ENCODE measurements around the gene MTHFSD. TPM values are rescaled to one million over a fixed set of nuclear protein-coding genes. Genes with fewer than 3 reads are reported as not detected.
"Not testable (repeated sequence)": the region's sequence is repeated elsewhere in the genome, so short reads cannot be mapped to it uniquely, and the experiment has no call there.

MTHFSD gene
- total and polyA plus RNA-seq, 2 donors, result 12.0 to 20.7 TPM

GRCh38 chr16:86590501-86591144, 35.6 kb upstream of the MTHFSD start:
- H3K4me3 ChIP-seq (ENCODE audit: low read depth, low read length), result no peak overlapping the region
- H3K4me1 ChIP-seq (ENCODE audit: insufficient read depth), result no peaks in the 10 kb centered on the region
- H3K36me3 ChIP-seq (ENCODE audit: insufficient read depth), result no peaks in the 10 kb centered on the region
- DNase-seq (ENCODE audit: extremely low spot score), result no peak
- 81% methylated on average over 4 of the region's 4 CpGs for WGBS
- H3K27ac ChIP-seq (ENCODE audit: low read depth), result no peak overlapping the region

- not testable (repeated sequence) for H3K27ac ChIP-seq (ENCODE audit: low read depth); H3K4me3 ChIP-seq (ENCODE audit: low read depth, low read length); H3K36me3 ChIP-seq (ENCODE audit: insufficient read depth); DNase-seq (ENCODE audit: extremely low spot score); H3K4me1 ChIP-seq (ENCODE audit: insufficient read depth)
- 91% methylated on average over 3 of the region's 3 CpGs for WGBS
These were observed 32.9 kb upstream of the MTHFSD start for GRCh38 chr16:86587955-86588354.

GRCh38 chr16:86587487-86587886, 32.5 kb upstream of the MTHFSD start:
- 94% methylated on average over 3 of the region's 3 CpGs for WGBS

GRCh38 chr16:86585821-86586611, 31.0 kb upstream of the MTHFSD start:
- WGBS, result 56% methylated on average over 10 of the region's 10 CpGs
- H3K4me1 ChIP-seq (ENCODE audit: insufficient read depth), result no peaks in the 10 kb centered on the region
- no peak overlapping the region for H3K4me3 ChIP-seq (ENCODE audit: low read depth, low read length)
- no peaks in the 10 kb centered on the region for H3K36me3 ChIP-seq (ENCODE audit: insufficient read depth)
- H3K27ac ChIP-seq (ENCODE audit: low read depth), result peak overlapping the region; percentile 70
- no peak for DNase-seq (ENCODE audit: extremely low spot score)

More at GRCh38 chr16:86587487-86587886, 32.5 kb upstream of the MTHFSD start:
- no peak for DNase-seq (ENCODE audit: extremely low spot score)
- Histone ChIP-seq H3K36me3 (ENCODE audit: insufficient read depth) (no peaks in the 10 kb centered on the region), H3K4me3 (ENCODE audit: low read depth, low read length) (no peak overlapping the region), H3K4me1 (ENCODE audit: insufficient read depth) (no peaks in the 10 kb centered on the region), H3K27ac (ENCODE audit: low read depth) (no peak overlapping the region)

GRCh38 chr16:86584726-86585721, 30.0 kb upstream of the MTHFSD start:
- Histone ChIP-seq H3K4me1 (ENCODE audit: insufficient read depth) (no peaks in the 10 kb centered on the region), H3K36me3 (ENCODE audit: insufficient read depth) (no peaks in the 10 kb centered on the region), H3K27ac (ENCODE audit: low read depth) (no peak overlapping the region), H3K4me3 (ENCODE audit: low read depth, low read length) (no peak overlapping the region)
- 80% methylated on average over 12 of the region's 12 CpGs for WGBS
- DNase-seq (ENCODE audit: extremely low spot score), result no peak

- DNase-seq (ENCODE audit: extremely low spot score), result no peak
- WGBS, result 90% methylated on average over 6 of the region's 6 CpGs
- H3K4me1 ChIP-seq (ENCODE audit: insufficient read depth), result no peaks in the 10 kb centered on the region
- no peak overlapping the region for H3K4me3 ChIP-seq (ENCODE audit: low read depth, low read length)
- H3K27ac ChIP-seq (ENCODE audit: low read depth), result no peak overlapping the region
- no peaks in the 10 kb centered on the region for H3K36me3 ChIP-seq (ENCODE audit: insufficient read depth)
These were observed 29.1 kb upstream of the MTHFSD start for GRCh38 chr16:86584071-86584685.

- H3K4me3 ChIP-seq (ENCODE audit: low read depth, low read length), result no peak overlapping the region
These were observed 26.4 kb upstream of the MTHFSD start for GRCh38 chr16:86581458-86581857.

GRCh38 chr16:86580791-86581170, 25.7 kb upstream of the MTHFSD start:
- Histone ChIP-seq H3K4me3 (ENCODE audit: low read depth, low read length) (peak overlapping the region; percentile 60), H3K27ac (ENCODE audit: low read depth) (no peak overlapping the region), H3K36me3 (ENCODE audit: insufficient read depth) (no peaks in the 10 kb centered on the region), H3K4me1 (ENCODE audit: insufficient read depth) (no peaks in the 10 kb centered on the region)
- WGBS, result 70% methylated on average over 9 of the region's 9 CpGs
- no peak for DNase-seq (ENCODE audit: extremely low spot score)

More at GRCh38 chr16:86581458-86581857, 26.4 kb upstream of the MTHFSD start:
- Histone ChIP-seq H3K27ac (ENCODE audit: low read depth) (no peak overlapping the region), H3K36me3 (ENCODE audit: insufficient read depth) (no peaks in the 10 kb centered on the region), H3K4me1 (ENCODE audit: insufficient read depth) (no peaks in the 10 kb centered on the region)
- 54% methylated on average over 4 of the region's 4 CpGs for WGBS
- no peak for DNase-seq (ENCODE audit: extremely low spot score)

- Histone ChIP-seq H3K4me1 (ENCODE audit: insufficient read depth) (no peaks in the 10 kb centered on the region), H3K27ac (ENCODE audit: low read depth) (no peak overlapping the region), H3K4me3 (ENCODE audit: low read depth, low read length) (peak overlapping the region; percentile 60), H3K36me3 (ENCODE audit: insufficient read depth) (no peaks in the 10 kb centered on the region)
- no peak for DNase-seq (ENCODE audit: extremely low spot score)
- WGBS, result 57% methylated on average over 19 of the region's 19 CpGs
These were observed 25.2 kb upstream of the MTHFSD start for GRCh38 chr16:86580063-86580790.

- peak overlapping the region; percentile 60 for H3K4me3 ChIP-seq (ENCODE audit: low read depth, low read length)
- no peaks in the 10 kb centered on the region for H3K36me3 ChIP-seq (ENCODE audit: insufficient read depth)
- peak overlapping the region; percentile 75 for H3K27ac ChIP-seq (ENCODE audit: low read depth)
- WGBS, result 8% methylated on average over 69 of the region's 69 CpGs
- no peak for DNase-seq (ENCODE audit: extremely low spot score)
- no peaks in the 10 kb centered on the region for H3K4me1 ChIP-seq (ENCODE audit: insufficient read depth)
These were observed 24.4 kb upstream of the MTHFSD start for GRCh38 chr16:86579268-86580062.

- H3K27ac ChIP-seq (ENCODE audit: low read depth), result peak overlapping the region; percentile 75
- peak overlapping the region; percentile 60 for H3K4me3 ChIP-seq (ENCODE audit: low read depth, low read length)
- no peaks in the 10 kb centered on the region for H3K4me1 ChIP-seq (ENCODE audit: insufficient read depth)
- no peaks in the 10 kb centered on the region for H3K36me3 ChIP-seq (ENCODE audit: insufficient read depth)
- WGBS, result 5% methylated on average over 69 of the region's 69 CpGs
- no peak for DNase-seq (ENCODE audit: extremely low spot score)
These were observed 23.7 kb upstream of the MTHFSD start for GRCh38 chr16:86578611-86579267.
